Measurements from ENCODE around the gene SLC41A2.
A peak's percentile ranks its signal among the peaks of the same experiment; 100 is the strongest.

DNA sequence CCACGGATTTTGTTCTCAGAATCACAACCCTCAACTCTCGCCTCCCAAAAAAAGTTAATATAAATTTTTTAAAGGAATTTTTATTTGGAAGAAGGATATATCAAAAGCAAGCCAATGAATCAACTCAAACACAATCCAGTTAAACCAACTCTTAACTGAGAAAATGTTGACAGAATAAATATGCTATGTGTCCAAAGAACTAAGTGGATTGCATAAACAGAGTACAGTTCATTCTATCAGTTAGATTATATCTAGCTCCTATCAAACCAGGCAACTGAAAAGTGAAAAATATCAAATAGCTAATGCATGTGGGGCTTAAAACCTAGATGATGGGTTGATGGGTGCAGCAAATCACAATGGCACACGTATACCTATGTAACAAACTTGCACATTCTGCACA lies 16.6 kb downstream of the SLC41A2 start:
- TF ChIP-seq MAX (IDR thresholded peaks at IDR 0.05) (no peak), RAD21 (IDR thresholded peaks at IDR 0.05) (peak in 1 of 2 donors; percentile 16), TAF1 (conservative IDR thresholded peaks at IDR 0.05) (no peak), FOXA1 (IDR thresholded peaks at IDR 0.05) (peak; percentile 53), YY1 (IDR thresholded peaks at IDR 0.05) (peak; percentile 46), JUND (IDR thresholded peaks at IDR 0.05) (no peak), GABPA (IDR thresholded peaks at IDR 0.05 in 1 of 2, conservative IDR thresholded peaks at IDR 0.05 in 1 of 2) (no peak), SP1 (IDR thresholded peaks at IDR 0.05) (no peak), EGR1 (IDR thresholded peaks at IDR 0.05; ENCODE audit: low read depth in 2 of 2) (no peak), RXRA (IDR thresholded peaks at IDR 0.05) (peak; percentile 19 to 60), HNF4A (conservative IDR thresholded peaks at IDR 0.05) (peak; percentile 53 to 78)
- TF ChIP-seq, protein P1, sequence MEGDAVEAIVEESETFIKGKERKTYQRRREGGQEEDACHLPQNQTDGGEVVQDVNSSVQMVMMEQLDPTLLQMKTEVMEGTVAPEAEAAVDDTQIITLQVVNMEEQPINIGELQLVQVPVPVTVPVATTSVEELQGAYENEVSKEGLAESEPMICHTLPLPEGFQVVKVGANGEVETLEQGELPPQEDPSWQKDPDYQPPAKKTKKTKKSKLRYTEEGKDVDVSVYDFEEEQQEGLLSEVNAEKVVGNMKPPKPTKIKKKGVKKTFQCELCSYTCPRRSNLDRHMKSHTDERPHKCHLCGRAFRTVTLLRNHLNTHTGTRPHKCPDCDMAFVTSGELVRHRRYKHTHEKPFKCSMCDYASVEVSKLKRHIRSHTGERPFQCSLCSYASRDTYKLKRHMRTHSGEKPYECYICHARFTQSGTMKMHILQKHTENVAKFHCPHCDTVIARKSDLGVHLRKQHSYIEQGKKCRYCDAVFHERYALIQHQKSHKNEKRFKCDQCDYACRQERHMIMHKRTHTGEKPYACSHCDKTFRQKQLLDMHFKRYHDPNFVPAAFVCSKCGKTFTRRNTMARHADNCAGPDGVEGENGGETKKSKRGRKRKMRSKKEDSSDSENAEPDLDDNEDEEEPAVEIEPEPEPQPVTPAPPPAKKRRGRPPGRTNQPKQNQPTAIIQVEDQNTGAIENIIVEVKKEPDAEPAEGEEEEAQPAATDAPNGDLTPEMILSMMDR (IDR thresholded peaks at IDR 0.05; ENCODE audit: low read depth, low read length, missing input control) = no peak
- TF ChIP-seq, protein P2, sequence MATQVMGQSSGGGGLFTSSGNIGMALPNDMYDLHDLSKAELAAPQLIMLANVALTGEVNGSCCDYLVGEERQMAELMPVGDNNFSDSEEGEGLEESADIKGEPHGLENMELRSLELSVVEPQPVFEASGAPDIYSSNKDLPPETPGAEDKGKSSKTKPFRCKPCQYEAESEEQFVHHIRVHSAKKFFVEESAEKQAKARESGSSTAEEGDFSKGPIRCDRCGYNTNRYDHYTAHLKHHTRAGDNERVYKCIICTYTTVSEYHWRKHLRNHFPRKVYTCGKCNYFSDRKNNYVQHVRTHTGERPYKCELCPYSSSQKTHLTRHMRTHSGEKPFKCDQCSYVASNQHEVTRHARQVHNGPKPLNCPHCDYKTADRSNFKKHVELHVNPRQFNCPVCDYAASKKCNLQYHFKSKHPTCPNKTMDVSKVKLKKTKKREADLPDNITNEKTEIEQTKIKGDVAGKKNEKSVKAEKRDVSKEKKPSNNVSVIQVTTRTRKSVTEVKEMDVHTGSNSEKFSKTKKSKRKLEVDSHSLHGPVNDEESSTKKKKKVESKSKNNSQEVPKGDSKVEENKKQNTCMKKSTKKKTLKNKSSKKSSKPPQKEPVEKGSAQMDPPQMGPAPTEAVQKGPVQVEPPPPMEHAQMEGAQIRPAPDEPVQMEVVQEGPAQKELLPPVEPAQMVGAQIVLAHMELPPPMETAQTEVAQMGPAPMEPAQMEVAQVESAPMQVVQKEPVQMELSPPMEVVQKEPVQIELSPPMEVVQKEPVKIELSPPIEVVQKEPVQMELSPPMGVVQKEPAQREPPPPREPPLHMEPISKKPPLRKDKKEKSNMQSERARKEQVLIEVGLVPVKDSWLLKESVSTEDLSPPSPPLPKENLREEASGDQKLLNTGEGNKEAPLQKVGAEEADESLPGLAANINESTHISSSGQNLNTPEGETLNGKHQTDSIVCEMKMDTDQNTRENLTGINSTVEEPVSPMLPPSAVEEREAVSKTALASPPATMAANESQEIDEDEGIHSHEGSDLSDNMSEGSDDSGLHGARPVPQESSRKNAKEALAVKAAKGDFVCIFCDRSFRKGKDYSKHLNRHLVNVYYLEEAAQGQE (IDR thresholded peaks at IDR 0.05) = no peak
- TF ChIP-seq, protein P3, sequence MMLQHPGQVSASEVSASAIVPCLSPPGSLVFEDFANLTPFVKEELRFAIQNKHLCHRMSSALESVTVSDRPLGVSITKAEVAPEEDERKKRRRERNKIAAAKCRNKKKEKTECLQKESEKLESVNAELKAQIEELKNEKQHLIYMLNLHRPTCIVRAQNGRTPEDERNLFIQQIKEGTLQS (IDR thresholded peaks at IDR 0.05) = no peak
